Peyer's patch (tissue), 4 donors: ENCODE data around the gene PLCXD1. TPM values are rescaled to one million over a fixed set of nuclear protein-coding genes. Genes with fewer than 3 reads are reported as not detected.

Experiments used
- DNase-seq, 3 donors: peaks; one replicate each; pipeline ENCODE4 v3.0.0-alpha.2; 2017 to 2019
- H3K27ac ChIP-seq, 4 donors: fragments of 200-600 bp; sonication (generic); one replicate each; pipeline ENCODE4 v1.5.1; 2016 to 2019
- H3K27me3 ChIP-seq, 2 donors: fragments of 200-600 bp; sonication (generic); one replicate each; pipeline ENCODE4 v1.5.1; 2019
- H3K36me3 ChIP-seq, 3 donors: fragments of 200-600 bp; sonication (generic); one replicate each; pipeline ENCODE4 v1.5.1; 2016 to 2019
- H3K4me1 ChIP-seq, 4 donors: fragments of 200-600 bp; sonication (generic); one replicate each; pipeline ENCODE4 v1.5.1; 2016 to 2019
- H3K4me3 ChIP-seq, 4 donors: fragments of 200-600 bp; sonication (generic); 1 replicate in 3 of 4; 2 replicates in 1 of 4; pipeline ENCODE4 v1.5.1; 2016 to 2019; ENCODE audit warnings: mild to moderate bottlenecking in 1 of 4
- H3K9me3 ChIP-seq, 4 donors: fragments of 200-600 bp; sonication (generic); one replicate each; pipeline ENCODE4 v1.5.1; 2016 to 2019; ENCODE audit warnings: mild to moderate bottlenecking in 1 of 4
- POLR2A ChIP-seq, 2 donors: fragments of 450-650 bp; IDR thresholded peaks; one replicate each; pipeline ENCODE4 v1.5.1; 2017; ENCODE audit warnings: antibody characterized with exemption in 2 of 2, mild to moderate bottlenecking in 2 of 2, moderate library complexity in 2 of 2
- total RNA-seq, 4 donors: library from RNA; depleted of rRNA; stranded (reverse); fragments of >200 nt; gene quantifications; one replicate each; pipeline ENCODE4 v1.1.0, GENCODE V29; 2016
- TF ChIP-seq, protein P1 (sequence below), 6 experiments: fragments of 450-650 bp in 4 of 6; fragments of 200-600 bp in 2 of 6; sonication (generic) in 1 of 6; IDR thresholded peaks; one replicate each; pipeline ENCODE4 v1.5.1; 2017 to 2019; ENCODE audit warnings: antibody characterized with exemption in 6 of 6, mild to moderate bottlenecking in 3 of 6, moderate library complexity in 1 of 6

PLCXD1 gene
- total RNA-seq, 4 donors from 2014 or later: 12.7 to 73.4 (median 18.9) TPM

- no peak overlapping the region for H3K27ac ChIP-seq
- no peaks in the 10 kb centered on the region for H3K27me3 ChIP-seq
- no peak overlapping the region for H3K4me3 ChIP-seq
- H3K4me1 ChIP-seq: no peaks in the 10 kb centered on the region
- no peak for TF ChIP-seq POLR2A (IDR thresholded peaks at IDR 0.05)
- TF ChIP-seq, protein P1, sequence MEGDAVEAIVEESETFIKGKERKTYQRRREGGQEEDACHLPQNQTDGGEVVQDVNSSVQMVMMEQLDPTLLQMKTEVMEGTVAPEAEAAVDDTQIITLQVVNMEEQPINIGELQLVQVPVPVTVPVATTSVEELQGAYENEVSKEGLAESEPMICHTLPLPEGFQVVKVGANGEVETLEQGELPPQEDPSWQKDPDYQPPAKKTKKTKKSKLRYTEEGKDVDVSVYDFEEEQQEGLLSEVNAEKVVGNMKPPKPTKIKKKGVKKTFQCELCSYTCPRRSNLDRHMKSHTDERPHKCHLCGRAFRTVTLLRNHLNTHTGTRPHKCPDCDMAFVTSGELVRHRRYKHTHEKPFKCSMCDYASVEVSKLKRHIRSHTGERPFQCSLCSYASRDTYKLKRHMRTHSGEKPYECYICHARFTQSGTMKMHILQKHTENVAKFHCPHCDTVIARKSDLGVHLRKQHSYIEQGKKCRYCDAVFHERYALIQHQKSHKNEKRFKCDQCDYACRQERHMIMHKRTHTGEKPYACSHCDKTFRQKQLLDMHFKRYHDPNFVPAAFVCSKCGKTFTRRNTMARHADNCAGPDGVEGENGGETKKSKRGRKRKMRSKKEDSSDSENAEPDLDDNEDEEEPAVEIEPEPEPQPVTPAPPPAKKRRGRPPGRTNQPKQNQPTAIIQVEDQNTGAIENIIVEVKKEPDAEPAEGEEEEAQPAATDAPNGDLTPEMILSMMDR (IDR thresholded peaks at IDR 0.05): no peak
- H3K9me3 ChIP-seq: no peaks in the 10 kb centered on the region
- H3K36me3 ChIP-seq: peaks cover 0 to 3% (median 0%) of the 10 kb centered on the region in 3 donors
- DNase-seq: no peak
These were observed 57.7 kb downstream of the PLCXD1 start for GRCh38 chrX:338836-339400.

DNA sequence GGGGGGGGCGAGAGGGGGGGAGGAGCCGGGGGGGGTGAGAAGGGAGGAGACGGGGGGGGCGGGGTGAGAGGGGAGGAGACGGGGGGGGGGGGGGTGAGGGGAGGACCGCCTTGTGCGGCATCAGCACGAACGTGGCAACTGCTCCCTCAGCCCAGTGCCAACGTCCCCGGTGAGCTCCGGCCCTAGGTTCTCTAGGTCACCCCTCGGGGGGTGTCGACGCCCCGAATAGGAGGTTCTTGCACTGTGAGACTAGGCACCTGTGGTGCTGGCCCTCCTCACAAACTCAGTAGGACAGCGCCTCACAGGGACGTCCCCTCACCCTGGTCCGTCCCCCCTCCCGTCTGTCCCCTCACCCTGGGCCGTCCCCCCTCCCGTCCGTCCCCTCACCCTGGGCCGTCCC, 58.9 kb downstream of the PLCXD1 start:
- no peak overlapping the region for H3K4me3 ChIP-seq
- H3K4me1 ChIP-seq: no peaks in the 10 kb centered on the region
- DNase-seq: no peak
- H3K9me3 ChIP-seq: no peaks in the 10 kb centered on the region
- no peak for TF ChIP-seq POLR2A (IDR thresholded peaks at IDR 0.05)
- TF ChIP-seq, protein P1 (IDR thresholded peaks at IDR 0.05): no peak
- H3K27ac ChIP-seq: no peak overlapping the region
- H3K36me3 ChIP-seq: peaks cover 0 to 7% (median 0%) of the 10 kb centered on the region in 3 donors
- H3K27me3 ChIP-seq: no peaks in the 10 kb centered on the region

DNA sequence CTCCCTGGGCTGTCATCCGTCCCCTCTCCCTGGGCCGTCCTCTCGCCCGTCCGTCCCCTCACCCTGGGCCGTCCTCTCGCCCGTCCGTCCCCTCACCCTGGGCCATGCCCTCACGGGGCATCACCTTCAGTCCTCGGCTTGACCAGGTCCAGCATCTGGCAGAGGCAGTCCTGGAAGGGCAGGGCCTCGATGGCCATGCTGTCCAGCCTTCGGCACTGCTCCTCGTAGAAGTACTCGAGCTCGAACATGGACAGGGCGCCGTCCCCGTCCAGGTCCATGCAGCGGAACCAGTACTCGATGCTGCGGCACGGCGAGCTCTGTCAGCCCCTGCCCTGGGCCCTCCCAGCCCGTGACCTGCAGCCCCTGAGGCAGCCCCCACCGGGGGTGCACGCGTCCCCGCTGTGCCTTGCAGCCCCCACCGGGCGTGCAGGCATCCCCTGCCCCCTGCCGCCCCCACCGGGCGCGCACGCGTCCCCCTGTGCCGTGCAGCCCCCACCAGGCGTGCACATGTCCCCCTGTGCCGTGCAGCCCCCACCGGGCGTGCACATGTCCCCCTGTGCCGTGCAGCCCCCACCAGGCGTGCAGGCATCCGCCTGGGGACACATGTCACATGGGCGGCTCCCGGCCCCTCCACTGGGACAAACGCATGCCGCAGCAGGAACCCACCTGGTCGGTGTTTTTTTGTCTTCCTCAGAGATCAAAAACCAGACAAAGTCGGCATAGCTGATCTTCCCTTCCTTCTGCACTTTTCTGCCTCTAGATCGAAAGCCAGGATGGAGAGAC, 59.7 kb downstream of the PLCXD1 start:
- no peak for DNase-seq

DNA sequence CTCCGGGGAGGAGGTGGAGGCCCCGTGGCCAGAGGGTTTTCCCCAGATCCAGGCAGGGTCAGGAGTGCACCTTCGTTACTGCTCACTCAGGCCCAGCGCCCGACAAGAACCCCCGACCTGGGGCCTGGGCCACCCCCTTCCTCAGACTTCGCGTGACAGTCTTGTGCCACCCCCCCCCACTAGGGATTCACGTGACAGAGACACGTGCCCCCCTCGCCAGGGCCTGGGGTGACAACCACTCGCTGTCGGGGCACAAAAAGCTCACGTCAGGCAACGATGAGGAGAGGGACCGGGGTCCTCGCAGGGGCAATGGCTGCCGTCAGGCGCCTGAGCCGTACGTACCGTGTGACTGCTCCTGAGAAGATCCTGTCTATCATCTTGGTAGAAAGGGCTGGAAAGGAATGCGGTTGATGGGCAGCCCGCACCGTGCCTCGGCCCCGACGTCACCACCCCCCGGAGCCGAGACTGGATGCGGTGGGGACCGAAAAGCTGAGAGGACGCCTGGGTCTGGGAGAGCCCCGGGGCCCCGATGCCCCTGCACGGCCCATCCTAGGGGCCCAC, 60.4 kb downstream of the PLCXD1 start:
- Histone ChIP-seq H3K9me3 (no peaks in the 10 kb centered on the region), H3K27me3 (no peaks in the 10 kb centered on the region), H3K27ac (no peak overlapping the region), H3K4me1 (no peaks in the 10 kb centered on the region), H3K4me3 (no peak overlapping the region), H3K36me3 (peaks cover 0 to 16% (median 0%) of the 10 kb centered on the region in 3 donors)
- TF ChIP-seq, protein P1 (IDR thresholded peaks at IDR 0.05): no peak
- no peak for TF ChIP-seq POLR2A (IDR thresholded peaks at IDR 0.05)
- no peak for DNase-seq

More for the DNA sequence above, 59.7 kb downstream of the PLCXD1 start:
- Histone ChIP-seq H3K36me3 (peaks cover 0 to 10% (median 0%) of the 10 kb centered on the region in 3 donors), H3K4me1 (no peaks in the 10 kb centered on the region), H3K9me3 (no peaks in the 10 kb centered on the region), H3K27me3 (no peaks in the 10 kb centered on the region), H3K27ac (no peak overlapping the region), H3K4me3 (no peak overlapping the region)
- TF ChIP-seq, protein P1 (IDR thresholded peaks at IDR 0.05): no peak
- no peak for TF ChIP-seq POLR2A (IDR thresholded peaks at IDR 0.05)

DNA sequence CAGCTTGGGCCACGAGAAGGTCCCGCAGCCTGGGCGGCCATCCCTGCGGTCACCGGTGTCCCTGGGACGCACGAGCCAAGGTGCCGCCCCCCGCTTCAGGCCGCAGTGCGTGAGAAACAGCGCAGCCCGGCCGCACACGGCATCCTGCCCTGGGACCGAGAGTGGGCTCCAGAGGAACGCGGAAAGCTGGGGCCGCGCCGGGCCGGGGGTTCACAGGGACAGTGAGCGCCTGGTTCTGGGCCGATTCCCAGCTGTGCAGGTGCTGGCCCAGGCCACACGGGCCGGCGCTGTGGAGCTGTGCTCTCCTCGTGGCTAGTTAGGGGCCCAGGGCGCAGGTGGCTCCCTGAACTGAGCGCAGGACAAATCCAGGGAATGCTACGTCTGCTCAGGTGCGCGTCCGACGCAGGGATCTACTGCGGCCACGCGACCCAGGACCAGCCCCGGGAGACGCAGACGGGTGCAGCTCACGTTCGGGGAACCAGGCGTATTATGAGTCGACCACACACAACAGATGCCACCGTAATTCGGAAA, 63.3 kb downstream of the PLCXD1 start:
- TF ChIP-seq POLR2A (IDR thresholded peaks at IDR 0.05): no peak
- TF ChIP-seq, protein P1 (IDR thresholded peaks at IDR 0.05): no peak
- no peaks in the 10 kb centered on the region for H3K4me1 ChIP-seq
- H3K27me3 ChIP-seq: no peaks in the 10 kb centered on the region
- peaks cover 0 to 16% (median 0%) of the 10 kb centered on the region in 3 donors for H3K36me3 ChIP-seq
- no peak for DNase-seq
- no peak overlapping the region for H3K4me3 ChIP-seq
- no peaks in the 10 kb centered on the region for H3K9me3 ChIP-seq
- no peak overlapping the region for H3K27ac ChIP-seq
